Ovary (tissue), 3 donors: Measurements from ENCODE around the gene USP20.

Source experiments
- CTCF ChIP-seq, 3 donors: fragments of 450-650 bp in 2 of 3; fragments of 200-600 bp in 1 of 3; IDR thresholded peaks; one replicate each; pipeline versions ENCODE4 v1.5.1 to v1.8.0; 2016 to 2022; ENCODE audit warnings: antibody characterized with exemption in 3 of 3, mild to moderate bottlenecking in 1 of 3
- POLR2A ChIP-seq: fragments of 450-650 bp; IDR thresholded peaks from one replicate; pipeline ENCODE4 v1.6.1; 2017; ENCODE audit warnings: antibody characterized with exemption, mild to moderate bottlenecking, moderate library complexity
- donor health status: DM: no; HTN: no; CAD: no.

- TF ChIP-seq POLR2A: no peak
- no peak for TF ChIP-seq CTCF (IDR thresholded peaks at IDR 0.05)
These were observed 3.5 kb downstream of the USP20 start for GRCh38 chr9:129838707-129839259.
